VCaP (cell line): ENCODE results near the gene OBI1.

Source experiments
- H3K27ac ChIP-seq: fragments of 450-650 bp; 2 replicates; pipeline ENCODE4 v1.5.1; 2017
- TF ChIP-seq, protein P1 (sequence below): fragments of 450-650 bp; conservative IDR thresholded peaks from 2 replicates; pipeline ENCODE4 v1.5.1; 2017; ENCODE audit warnings: mild to moderate bottlenecking, moderate library complexity

OBI1 gene

DNA sequence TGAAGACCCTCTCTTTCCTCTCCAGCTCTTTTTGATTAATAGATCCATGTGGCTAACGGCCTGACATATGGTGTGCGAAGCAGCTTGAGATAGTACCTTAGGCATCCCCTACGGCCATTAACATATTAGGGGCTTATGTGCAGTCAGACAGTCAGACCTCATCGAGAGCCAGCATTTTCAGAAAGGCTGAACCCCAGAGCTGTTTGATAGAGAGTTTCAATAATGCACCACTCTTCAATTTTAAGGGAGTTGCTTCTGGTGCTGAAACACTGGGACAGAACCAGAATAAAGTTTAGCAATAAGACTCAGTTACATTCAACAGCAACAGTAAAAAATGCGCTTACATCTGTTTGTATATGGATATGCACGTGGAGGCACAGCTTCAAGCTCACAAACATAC, 66.4 kb downstream of the OBI1 start:
- TF ChIP-seq, protein P1, sequence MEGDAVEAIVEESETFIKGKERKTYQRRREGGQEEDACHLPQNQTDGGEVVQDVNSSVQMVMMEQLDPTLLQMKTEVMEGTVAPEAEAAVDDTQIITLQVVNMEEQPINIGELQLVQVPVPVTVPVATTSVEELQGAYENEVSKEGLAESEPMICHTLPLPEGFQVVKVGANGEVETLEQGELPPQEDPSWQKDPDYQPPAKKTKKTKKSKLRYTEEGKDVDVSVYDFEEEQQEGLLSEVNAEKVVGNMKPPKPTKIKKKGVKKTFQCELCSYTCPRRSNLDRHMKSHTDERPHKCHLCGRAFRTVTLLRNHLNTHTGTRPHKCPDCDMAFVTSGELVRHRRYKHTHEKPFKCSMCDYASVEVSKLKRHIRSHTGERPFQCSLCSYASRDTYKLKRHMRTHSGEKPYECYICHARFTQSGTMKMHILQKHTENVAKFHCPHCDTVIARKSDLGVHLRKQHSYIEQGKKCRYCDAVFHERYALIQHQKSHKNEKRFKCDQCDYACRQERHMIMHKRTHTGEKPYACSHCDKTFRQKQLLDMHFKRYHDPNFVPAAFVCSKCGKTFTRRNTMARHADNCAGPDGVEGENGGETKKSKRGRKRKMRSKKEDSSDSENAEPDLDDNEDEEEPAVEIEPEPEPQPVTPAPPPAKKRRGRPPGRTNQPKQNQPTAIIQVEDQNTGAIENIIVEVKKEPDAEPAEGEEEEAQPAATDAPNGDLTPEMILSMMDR = no peak
- H3K27ac ChIP-seq = no peak overlapping the region

DNA sequence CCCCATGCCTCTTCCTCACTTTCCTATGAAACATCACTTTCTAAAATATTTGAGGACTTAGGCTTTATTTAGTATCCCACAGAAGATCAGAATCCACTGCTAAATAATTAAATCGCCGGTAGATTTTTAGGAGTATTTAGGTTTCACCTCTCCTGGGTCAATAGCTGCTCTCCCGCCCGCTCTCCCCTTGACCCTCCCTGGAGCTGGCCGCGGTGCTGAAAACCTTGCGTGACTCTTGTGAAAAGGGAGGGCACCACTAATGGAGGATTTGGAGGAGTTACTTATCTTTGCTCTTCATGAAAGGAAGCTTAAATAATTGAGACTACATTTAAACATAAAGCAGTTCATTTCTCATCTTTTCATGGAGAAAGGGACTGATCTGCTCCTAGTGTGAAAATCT, 69.7 kb downstream of the OBI1 start:
- no peak overlapping the region for H3K27ac ChIP-seq
- TF ChIP-seq, protein P1 = no peak

DNA sequence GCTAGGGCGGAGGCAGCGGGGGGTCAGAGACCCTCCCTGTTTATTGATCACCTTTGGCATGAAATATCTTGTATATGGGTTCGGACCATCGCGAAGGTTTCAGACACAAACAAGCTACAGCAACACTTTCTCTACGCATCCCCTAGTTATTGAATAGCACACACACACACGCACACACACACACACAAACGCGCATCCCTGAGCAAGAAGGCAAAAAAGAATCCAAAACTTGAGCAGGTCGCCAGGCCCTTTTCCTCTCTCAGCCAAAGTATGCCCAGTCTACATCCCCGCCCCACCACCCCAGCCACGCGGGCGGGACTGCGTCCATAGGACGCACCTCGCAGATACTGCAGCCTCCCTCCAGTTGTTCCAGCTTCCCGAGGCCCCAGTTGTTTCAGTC, 71.6 kb downstream of the OBI1 start:
- TF ChIP-seq, protein P1 = no peak
- H3K27ac ChIP-seq = no peak overlapping the region

DNA sequence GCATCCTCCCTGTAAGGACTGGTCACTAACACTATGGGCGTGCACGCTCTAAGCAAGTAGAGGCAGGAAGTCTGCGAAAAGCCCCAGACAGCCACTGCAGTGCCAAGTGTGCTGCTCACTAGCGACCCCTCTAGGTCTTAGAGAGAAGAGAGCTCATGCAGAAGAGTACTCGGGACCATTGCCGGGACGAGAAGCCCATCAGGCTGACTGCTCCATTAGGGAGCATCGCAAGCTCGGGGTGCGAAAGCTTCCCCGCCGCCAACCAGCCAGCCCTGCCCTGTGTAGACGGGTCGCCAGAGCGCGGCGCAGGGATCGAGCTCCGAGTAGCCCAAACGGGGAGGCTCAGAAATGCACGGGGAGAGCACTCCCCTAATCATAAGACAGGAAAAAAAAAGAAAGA, 72.2 kb downstream of the OBI1 start:
- no peak overlapping the region for H3K27ac ChIP-seq
- TF ChIP-seq, protein P1 = no peak

DNA sequence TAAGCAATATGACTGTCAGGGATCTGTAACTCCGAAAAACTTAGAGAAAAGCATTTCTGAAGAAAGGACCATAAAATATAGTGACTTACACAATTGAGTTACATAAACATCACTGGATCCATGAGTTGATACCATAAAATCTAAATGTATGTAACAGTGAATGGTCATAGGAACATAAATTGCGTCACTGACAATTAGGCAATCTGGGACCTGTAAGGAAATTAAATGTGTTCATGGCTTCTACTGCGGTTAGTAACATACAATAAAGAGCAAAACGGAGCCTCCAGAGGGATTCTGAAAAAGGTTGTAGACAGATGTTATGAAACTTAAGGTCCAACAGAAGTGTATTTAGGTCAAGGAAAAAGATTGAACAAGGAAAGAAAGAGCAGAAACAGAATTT, 82.7 kb downstream of the OBI1 start:
- no peak overlapping the region for H3K27ac ChIP-seq
- TF ChIP-seq, protein P1 = no peak

DNA sequence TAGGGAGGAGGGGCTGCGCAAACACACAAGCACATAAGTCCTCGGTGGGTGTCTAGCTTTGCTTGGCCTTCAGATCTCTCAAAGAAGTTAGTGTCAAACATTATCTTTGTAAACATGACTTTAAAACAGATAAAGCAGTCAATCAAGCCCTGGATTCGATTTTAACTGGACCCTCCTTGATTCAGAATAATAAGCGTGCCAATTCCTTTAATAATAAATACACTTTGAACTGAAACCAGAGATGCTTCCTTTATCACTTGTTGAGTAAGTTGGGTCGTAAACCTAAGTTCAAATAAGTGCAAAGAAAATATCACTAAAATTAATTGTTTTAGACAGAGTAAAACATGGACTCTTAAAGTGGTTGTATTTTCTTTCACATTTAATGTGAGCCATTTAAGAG, 86.5 kb downstream of the OBI1 start:
- TF ChIP-seq, protein P1 = no peak
- no peak overlapping the region for H3K27ac ChIP-seq

DNA sequence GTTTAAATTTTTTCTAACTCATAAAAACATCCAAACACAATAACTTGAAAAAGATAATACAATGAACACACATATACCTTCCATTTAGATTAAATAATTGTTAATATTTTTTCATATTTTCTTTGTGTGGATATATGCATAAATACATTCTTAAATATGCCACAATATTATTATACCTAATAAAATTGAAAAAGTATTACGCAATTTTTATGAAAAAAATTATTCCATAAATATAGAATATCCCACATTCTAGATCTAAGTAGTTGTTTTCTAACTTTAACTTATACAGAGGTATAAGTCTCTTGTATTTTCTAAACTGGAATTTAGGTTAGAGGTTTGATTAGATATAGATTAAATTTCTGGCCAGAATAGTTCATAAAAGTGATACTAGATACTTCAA, 89.9 kb downstream of the OBI1 start:
- TF ChIP-seq, protein P1 = no peak
- H3K27ac ChIP-seq = no peak overlapping the region

DNA sequence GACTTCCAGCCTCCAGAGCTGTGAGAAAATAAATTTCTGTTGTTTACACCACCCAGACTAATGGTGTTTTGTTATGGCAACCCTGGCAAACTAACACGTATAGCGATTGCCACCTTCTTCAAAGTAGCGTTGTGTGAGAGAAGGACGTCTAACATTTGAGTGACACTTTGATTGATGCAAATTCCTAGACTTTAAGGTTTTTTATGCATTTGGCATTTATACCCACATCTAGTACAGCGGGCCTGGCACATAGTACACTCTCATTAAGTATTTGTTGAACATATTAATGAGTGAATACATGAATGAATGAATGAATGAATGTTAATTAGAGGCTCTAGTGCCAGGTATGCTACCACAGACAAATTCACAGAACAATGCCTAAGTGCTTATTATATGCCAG, 92.3 kb downstream of the OBI1 start:
- TF ChIP-seq, protein P1 = no peak
- no peak overlapping the region for H3K27ac ChIP-seq
